Measurements from ENCODE around the gene GAS1. TPM values are rescaled to one million over a fixed set of nuclear protein-coding genes. Genes with fewer than 3 reads are reported as not detected.

Gene GAS1
- total and polyA plus RNA-seq, 7 donors: 6.8 to 19.1 (median 13.0) TPM

DNA sequence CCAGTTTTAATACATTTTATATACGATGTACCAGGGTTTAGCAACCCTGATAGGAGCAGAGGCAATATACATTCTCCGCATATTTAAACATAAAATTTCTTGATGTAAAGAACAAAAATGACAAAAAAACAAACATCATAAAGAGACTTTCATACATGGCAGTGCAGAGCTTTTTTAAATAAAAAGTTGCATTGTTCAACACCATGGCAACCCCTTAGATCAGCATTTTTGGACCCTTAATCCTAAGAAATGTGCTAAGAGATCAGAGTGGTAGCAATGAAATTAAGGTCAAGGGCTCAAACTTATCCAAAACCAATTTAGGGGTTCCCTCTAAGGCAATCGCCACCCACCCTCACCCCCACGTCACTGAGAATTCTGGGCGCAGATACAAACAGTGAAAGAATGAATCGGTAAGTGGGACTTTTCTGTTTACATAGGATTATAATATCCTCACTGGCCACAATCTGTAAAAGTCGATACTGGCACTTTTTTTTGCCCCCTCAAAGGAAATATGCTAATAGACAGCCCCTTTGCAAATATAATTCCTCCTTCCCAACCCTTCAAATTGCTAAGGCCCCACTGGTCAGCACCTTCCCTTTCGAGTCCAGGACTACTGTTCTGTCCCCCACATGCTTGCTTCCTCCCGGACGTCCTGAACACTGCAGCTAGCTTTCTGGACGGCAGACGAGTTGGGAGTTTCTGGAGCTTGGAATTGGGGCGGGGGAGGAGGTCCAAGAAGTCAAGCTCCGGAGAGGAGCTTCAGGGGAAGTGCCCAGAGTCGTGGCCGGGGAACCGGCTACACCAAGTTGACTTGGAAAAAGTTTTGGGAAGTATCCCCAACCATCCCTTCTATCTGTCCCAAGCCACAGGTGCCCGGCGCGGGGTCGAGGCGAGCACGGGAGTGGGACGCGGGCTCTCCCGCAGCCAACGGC lies 2.2 kb downstream of the GAS1 start:
- intact Hi-C loops (cut with DNase I): loop anchor here (5.0 to 10.0 kb wide), 4 partner anchors 377 to 510 kb away; no protein-coding TSS in a partner anchor
- peak; percentile 23 to 50 for DNase-seq
- 15 to 24% (median 19%) methylated on average over 27 of the region's 27 CpGs for WGBS, 3 donors

DNA sequence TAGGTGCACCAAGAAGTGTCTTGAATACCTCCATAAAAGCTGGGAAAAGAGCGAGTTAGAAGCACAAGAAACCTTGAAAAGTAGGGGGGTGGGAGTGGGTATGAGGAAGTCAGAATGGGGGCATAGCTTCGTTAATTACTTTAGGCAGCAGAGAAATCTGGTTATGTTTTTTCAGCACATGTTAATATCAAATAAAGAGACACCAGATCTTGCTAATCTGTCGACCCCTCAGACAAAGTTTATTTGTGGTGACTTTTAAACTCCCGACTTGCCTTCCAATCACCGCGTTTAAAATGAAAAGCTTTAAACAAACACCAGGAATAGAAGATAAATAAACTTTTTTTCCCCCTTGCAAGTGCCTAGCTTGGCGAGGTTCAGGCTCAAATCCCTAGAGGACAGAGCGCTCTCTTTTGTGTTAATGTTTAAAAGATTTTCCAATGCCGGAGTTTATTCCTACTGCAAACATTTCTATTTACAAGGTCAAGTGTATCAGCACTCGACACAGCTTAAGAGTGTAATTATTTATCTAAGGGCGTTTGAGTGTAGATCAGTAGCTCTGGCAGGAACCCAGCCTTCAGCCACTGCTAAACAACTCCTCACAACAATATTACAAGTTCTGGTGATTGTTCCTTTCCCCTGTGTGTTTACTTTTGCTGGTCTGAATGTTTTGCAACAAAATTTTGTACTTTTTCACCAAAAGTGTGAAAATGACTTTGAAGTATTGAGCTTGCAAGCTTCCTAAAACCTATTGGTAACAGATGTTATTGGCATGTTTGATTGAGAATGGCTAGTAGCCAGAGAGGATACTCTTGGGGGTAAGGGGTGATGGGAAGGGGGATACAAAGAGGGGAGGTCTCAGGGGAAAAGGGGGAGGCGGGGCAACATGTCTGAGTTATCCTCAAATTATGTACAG lies 3.8 kb downstream of the GAS1 start:
- Histone ChIP-seq H3K27ac (no peak overlapping the region), H3K36me3 (ENCODE audit: insufficient read depth in 1 of 2, low read depth in 1 of 2) (no peaks in the 10 kb centered on the region), H3K4me1 (no peaks in the 10 kb centered on the region), H3K27me3 (ENCODE audit: insufficient read depth in 3 of 3, low read length in 2 of 3) (peaks cover 0 to 22% (median 2%) of the 10 kb centered on the region in 3 donors), H3K4me3 (peak overlapping the region; percentile 86), H3K9me3 (no peaks in the 10 kb centered on the region)
- DNase-seq (peak in 1 of 2 donors; percentile 59), ATAC-seq (no peak)
- TF ChIP-seq, protein P1, sequence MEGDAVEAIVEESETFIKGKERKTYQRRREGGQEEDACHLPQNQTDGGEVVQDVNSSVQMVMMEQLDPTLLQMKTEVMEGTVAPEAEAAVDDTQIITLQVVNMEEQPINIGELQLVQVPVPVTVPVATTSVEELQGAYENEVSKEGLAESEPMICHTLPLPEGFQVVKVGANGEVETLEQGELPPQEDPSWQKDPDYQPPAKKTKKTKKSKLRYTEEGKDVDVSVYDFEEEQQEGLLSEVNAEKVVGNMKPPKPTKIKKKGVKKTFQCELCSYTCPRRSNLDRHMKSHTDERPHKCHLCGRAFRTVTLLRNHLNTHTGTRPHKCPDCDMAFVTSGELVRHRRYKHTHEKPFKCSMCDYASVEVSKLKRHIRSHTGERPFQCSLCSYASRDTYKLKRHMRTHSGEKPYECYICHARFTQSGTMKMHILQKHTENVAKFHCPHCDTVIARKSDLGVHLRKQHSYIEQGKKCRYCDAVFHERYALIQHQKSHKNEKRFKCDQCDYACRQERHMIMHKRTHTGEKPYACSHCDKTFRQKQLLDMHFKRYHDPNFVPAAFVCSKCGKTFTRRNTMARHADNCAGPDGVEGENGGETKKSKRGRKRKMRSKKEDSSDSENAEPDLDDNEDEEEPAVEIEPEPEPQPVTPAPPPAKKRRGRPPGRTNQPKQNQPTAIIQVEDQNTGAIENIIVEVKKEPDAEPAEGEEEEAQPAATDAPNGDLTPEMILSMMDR (IDR thresholded peaks at IDR 0.05): no peak
- WGBS, 3 donors: 28 to 44% (median 36%) methylated on average over 12 of the region's 12 CpGs
- intact Hi-C loops (cut with DNase I): loop anchor here (10.0 kb wide), 2 partner anchors 381 to 509 kb away; no protein-coding TSS in a partner anchor

More for the DNA sequence above, 2.2 kb downstream of the GAS1 start:
- ATAC-seq: no peak
- peaks cover 6% of the 10 kb centered on the region for H3K4me1 ChIP-seq
- TF ChIP-seq, protein P1 (IDR thresholded peaks at IDR 0.05): no peak
- peak overlapping the region; percentile 83 for H3K27ac ChIP-seq
- H3K9me3 ChIP-seq: no peaks in the 10 kb centered on the region
- H3K4me3 ChIP-seq: peak overlapping the region; percentile 86
- no peaks in the 10 kb centered on the region for H3K36me3 ChIP-seq (ENCODE audit: insufficient read depth in 1 of 2, low read depth in 1 of 2)
- peaks cover 0 to 17% (median 0%) of the 10 kb centered on the region in 3 donors for H3K27me3 ChIP-seq (ENCODE audit: insufficient read depth in 3 of 3, low read length in 2 of 3)

DNA sequence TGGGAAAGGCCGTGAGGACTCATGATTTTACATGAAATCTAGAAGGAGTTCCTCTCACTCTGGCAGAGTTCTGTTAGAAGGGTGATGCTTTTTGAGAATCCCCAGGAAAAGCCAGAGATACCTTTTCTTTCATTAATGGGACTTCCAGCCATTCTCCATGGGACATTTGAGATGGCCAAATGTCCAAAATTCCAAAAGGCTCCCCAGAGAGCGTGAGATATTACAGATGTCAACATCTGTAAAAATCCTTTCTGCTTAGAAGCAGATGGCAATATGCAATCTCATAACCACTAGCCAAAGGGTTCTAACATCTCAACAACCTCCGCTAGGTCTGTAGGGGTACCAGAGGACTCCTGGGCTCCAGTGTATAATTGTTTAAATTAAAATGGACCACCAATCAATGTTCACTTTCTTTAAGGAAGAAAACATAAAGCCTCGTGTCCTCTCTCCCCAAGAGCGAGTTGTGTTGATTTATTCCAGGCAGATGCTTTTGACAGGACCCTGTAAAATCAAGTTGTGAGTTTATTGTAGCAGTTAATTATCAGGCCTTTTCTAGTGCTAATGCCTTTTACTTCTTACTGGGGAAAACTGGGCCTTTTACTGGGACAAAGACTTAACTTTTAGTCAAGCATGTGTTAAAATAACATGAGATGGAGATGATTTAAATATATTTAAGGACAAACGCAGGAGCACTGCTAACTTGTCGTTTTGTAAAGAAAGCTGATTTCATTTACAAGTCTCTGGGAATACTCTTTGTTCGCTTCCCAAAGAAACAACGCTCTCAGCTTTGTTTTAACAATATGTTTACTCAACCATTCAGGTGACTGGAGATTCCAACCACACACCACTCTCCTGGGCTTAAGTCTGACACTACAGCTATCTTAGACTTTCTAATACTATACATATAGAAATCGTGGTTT lies 4.8 kb downstream of the GAS1 start:
- TF ChIP-seq, protein P1 (IDR thresholded peaks at IDR 0.05): no peak
- Histone ChIP-seq H3K27ac (no peak overlapping the region), H3K4me1 (no peaks in the 10 kb centered on the region), H3K27me3 (ENCODE audit: insufficient read depth in 3 of 3, low read length in 2 of 3) (peaks cover 0 to 22% (median 2%) of the 10 kb centered on the region in 3 donors), H3K36me3 (ENCODE audit: insufficient read depth in 1 of 2, low read depth in 1 of 2) (no peaks in the 10 kb centered on the region), H3K4me3 (no peak overlapping the region), H3K9me3 (no peaks in the 10 kb centered on the region)
- intact Hi-C loops (cut with DNase I): loop anchor here (10.0 kb wide), 2 partner anchors 382 to 508 kb away; no protein-coding TSS in a partner anchor
- WGBS, 3 donors: 52 to 70% (median 54%) methylated on average over 10 of the region's 10 CpGs
- ATAC-seq: no peak
- DNase-seq: no peak

DNA sequence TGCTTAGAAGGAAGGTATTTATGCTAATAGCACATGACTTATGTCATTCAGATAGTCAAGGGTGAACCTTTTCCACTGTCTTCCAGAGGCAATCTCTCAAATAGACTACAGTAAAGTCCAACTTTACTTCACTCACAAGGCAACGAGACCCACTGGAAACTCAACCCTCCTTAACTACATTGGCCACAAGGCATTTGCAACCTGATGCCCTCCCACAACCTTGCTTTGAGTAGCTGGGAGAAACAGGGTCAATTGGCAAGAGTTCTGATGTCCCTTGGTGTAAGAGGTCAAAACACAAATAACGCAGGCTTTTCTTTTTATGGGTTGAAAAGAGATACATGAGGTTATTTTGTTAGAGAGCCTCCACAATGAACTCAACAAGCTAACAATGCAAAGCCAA lies 6.1 kb downstream of the GAS1 start:
- intact Hi-C loops (cut with DNase I): loop anchor here (10.0 kb wide), 2 partner anchors 384 to 506 kb away; no protein-coding TSS in a partner anchor
- DNase-seq: no peak
- TF ChIP-seq, protein P1 (IDR thresholded peaks at IDR 0.05): no peak
- ATAC-seq: no peak
- H3K27ac ChIP-seq: no peak overlapping the region
- H3K4me3 ChIP-seq: no peak overlapping the region
- 35 to 52% (median 51%) methylated on average over 2 of the region's 2 CpGs for WGBS, 3 donors
- H3K9me3 ChIP-seq: no peaks in the 10 kb centered on the region
- H3K36me3 ChIP-seq (ENCODE audit: insufficient read depth in 1 of 2, low read depth in 1 of 2): no peaks in the 10 kb centered on the region
- no peaks in the 10 kb centered on the region for H3K4me1 ChIP-seq
- H3K27me3 ChIP-seq (ENCODE audit: insufficient read depth in 3 of 3, low read length in 2 of 3): peaks cover 0 to 22% (median 2%) of the 10 kb centered on the region in 3 donors

Measured in psoas muscle (tissue), 8 donors.